Astrocyte (in vitro differentiated cells and primary cell): Measurements from ENCODE around the gene RSPH1. TPM values are rescaled to one million over a fixed set of nuclear protein-coding genes. Genes with fewer than 3 reads are reported as not detected.

ENCODE experiments used
- DNase-seq: peaks from one replicate; pipeline ENCODE4 v3.0.0-alpha.2; 2010; ENCODE audit warnings: low read depth
- FAIRE-seq: peaks from 2 replicates; lab custom pipeline; 2011; peaks lifted over from hg19 to GRCh38; lab: Jason Lieb, UNC
- H2AFZ ChIP-seq: 2 replicates; pipeline ENCODE4 v1.6.0; 2012; ENCODE audit warnings: low read depth, low read length, inconsistent platforms
- H3K27ac ChIP-seq: 2 replicates; pipeline ENCODE4 v1.5.1; 2011; ENCODE audit warnings: low read depth, low read length, inconsistent platforms
- H3K27me3 ChIP-seq: 2 replicates; pipeline ENCODE4 v1.6.0; 2011; ENCODE audit warnings: low read length, inconsistent platforms; ENCODE audit not compliant: insufficient read depth
- H3K36me3 ChIP-seq: 2 replicates; pipeline ENCODE4 v1.5.1; 2011; ENCODE audit warnings: low read length, inconsistent platforms; ENCODE audit not compliant: insufficient read depth
- H3K4me1 ChIP-seq: 2 replicates; pipeline ENCODE4 v1.5.1; 2011; ENCODE audit warnings: low read length, inconsistent platforms; ENCODE audit not compliant: insufficient read depth
- H3K4me2 ChIP-seq: 2 replicates; pipeline ENCODE4 v1.6.0; 2012; ENCODE audit warnings: low read length, inconsistent platforms
- H3K4me3 ChIP-seq: 2 replicates; pipeline ENCODE4 v1.5.1; 2011; ENCODE audit warnings: low read depth, mild to moderate bottlenecking, low read length, inconsistent platforms; ENCODE audit not compliant: insufficient read depth
- H3K79me2 ChIP-seq: 2 replicates; pipeline ENCODE4 v1.6.0; 2012; ENCODE audit warnings: mild to moderate bottlenecking, low read length, inconsistent platforms; ENCODE audit not compliant: insufficient read depth
- H3K9ac ChIP-seq: 2 replicates; pipeline ENCODE4 v1.6.0; 2012; ENCODE audit warnings: mild to moderate bottlenecking, low read length, inconsistent platforms
- H3K9me3 ChIP-seq: 2 replicates; pipeline ENCODE4 v1.5.1; 2012; ENCODE audit warnings: low read depth, mild to moderate bottlenecking, low read length, inconsistent platforms; ENCODE audit not compliant: insufficient read depth
- H4K20me1 ChIP-seq: 2 replicates; pipeline ENCODE4 v1.6.0; 2012; ENCODE audit warnings: low read length, inconsistent platforms; ENCODE audit not compliant: insufficient read depth
- H3K27ac Mint-ChIP-seq: one replicate; pipeline ENCODE4 v1.8.0; 2021; ENCODE audit warnings: mild to moderate bottlenecking, mixed read lengths; ENCODE audit not compliant: unreplicated experiment
- H3K27me3 Mint-ChIP-seq: one replicate; pipeline ENCODE4 v1.8.0; 2021; ENCODE audit warnings: low read depth, mixed read lengths; ENCODE audit not compliant: unreplicated experiment
- H3K36me3 Mint-ChIP-seq: one replicate; pipeline ENCODE4 v1.8.0; 2021; ENCODE audit warnings: low read depth, mixed read lengths; ENCODE audit not compliant: unreplicated experiment
- H3K4me1 Mint-ChIP-seq: one replicate; pipeline ENCODE4 v1.8.0; 2021; ENCODE audit warnings: low read depth, mixed read lengths; ENCODE audit not compliant: unreplicated experiment
- H3K4me3 Mint-ChIP-seq: one replicate; pipeline ENCODE4 v1.8.0; 2021; ENCODE audit warnings: mild to moderate bottlenecking, moderate library complexity, mixed read lengths; ENCODE audit not compliant: unreplicated experiment
- H3K9me3 Mint-ChIP-seq: one replicate; pipeline ENCODE4 v1.8.0; 2021; ENCODE audit warnings: mild to moderate bottlenecking, mixed read lengths; ENCODE audit not compliant: unreplicated experiment
- CTCF ChIP-seq: IDR thresholded peaks from 2 replicates; pipeline ENCODE4 v1.5.1; 2011; ENCODE audit warnings: low read depth, mild to moderate bottlenecking, inconsistent platforms, low read length, moderate library complexity; ENCODE audit not compliant: insufficient read depth
- EZH2 ChIP-seq: IDR thresholded peaks from 2 replicates; pipeline ENCODE4 v1.6.1; 2012; ENCODE audit warnings: mild to moderate bottlenecking, low read length, inconsistent platforms; ENCODE audit not compliant: insufficient read depth
- total RNA-seq: library from RNA; stranded (reverse); gene quantifications from 2 replicates; pipeline ENCODE4 v1.2.1, GENCODE V29; 2021

RSPH1 gene
- total RNA-seq, 1 donor from 2014 or later = 0.43 TPM

GRCh38 chr21:42475526-42476387 is 20.3 kb downstream of the RSPH1 start:
- H3K27ac Mint-ChIP-seq = no peak overlapping the region
- Histone ChIP-seq H2AFZ (no peak overlapping the region), H3K9me3 (no peaks in the 10 kb centered on the region), H3K36me3 (no peaks in the 10 kb centered on the region), H3K4me3 (no peak overlapping the region), H4K20me1 (no peaks in the 10 kb centered on the region), H3K79me2 (no peaks in the 10 kb centered on the region), H3K27me3 (peaks cover 4% of the 10 kb centered on the region), H3K4me2 (no peak overlapping the region), H3K4me1 (peaks cover 5% of the 10 kb centered on the region), H3K9ac (no peak overlapping the region), H3K27ac (no peak overlapping the region)
- no peak for DNase-seq
- no peak for FAIRE-seq
- no peaks in the 10 kb centered on the region for H3K36me3 Mint-ChIP-seq
- no peak for TF ChIP-seq CTCF
- no peak for TF ChIP-seq EZH2
- peaks cover 19% of the 10 kb centered on the region for H3K4me1 Mint-ChIP-seq
- H3K4me3 Mint-ChIP-seq = no peak overlapping the region
- peaks cover 3% of the 10 kb centered on the region for H3K9me3 Mint-ChIP-seq
- H3K27me3 Mint-ChIP-seq = peaks cover 3% of the 10 kb centered on the region

GRCh38 chr21:42475036-42475435 is 21.0 kb downstream of the RSPH1 start:
- Histone ChIP-seq H4K20me1 (no peaks in the 10 kb centered on the region), H3K4me3 (no peak overlapping the region), H3K4me1 (peaks cover 5% of the 10 kb centered on the region), H3K79me2 (no peaks in the 10 kb centered on the region), H3K9me3 (no peaks in the 10 kb centered on the region), H2AFZ (no peak overlapping the region), H3K4me2 (no peak overlapping the region), H3K36me3 (no peaks in the 10 kb centered on the region), H3K27ac (no peak overlapping the region), H3K27me3 (peaks cover 4% of the 10 kb centered on the region), H3K9ac (no peak overlapping the region)
- peaks cover 3% of the 10 kb centered on the region for H3K9me3 Mint-ChIP-seq
- no peak overlapping the region for H3K4me3 Mint-ChIP-seq
- peaks cover 3% of the 10 kb centered on the region for H3K27me3 Mint-ChIP-seq
- no peak for TF ChIP-seq CTCF
- no peak for TF ChIP-seq EZH2
- H3K27ac Mint-ChIP-seq = peak overlapping the region; percentile 29
- FAIRE-seq (no peak), DNase-seq (no peak)
- no peaks in the 10 kb centered on the region for H3K36me3 Mint-ChIP-seq
- peaks cover 19% of the 10 kb centered on the region for H3K4me1 Mint-ChIP-seq
